Measurements from ENCODE around the gene FICD.

DNA sequence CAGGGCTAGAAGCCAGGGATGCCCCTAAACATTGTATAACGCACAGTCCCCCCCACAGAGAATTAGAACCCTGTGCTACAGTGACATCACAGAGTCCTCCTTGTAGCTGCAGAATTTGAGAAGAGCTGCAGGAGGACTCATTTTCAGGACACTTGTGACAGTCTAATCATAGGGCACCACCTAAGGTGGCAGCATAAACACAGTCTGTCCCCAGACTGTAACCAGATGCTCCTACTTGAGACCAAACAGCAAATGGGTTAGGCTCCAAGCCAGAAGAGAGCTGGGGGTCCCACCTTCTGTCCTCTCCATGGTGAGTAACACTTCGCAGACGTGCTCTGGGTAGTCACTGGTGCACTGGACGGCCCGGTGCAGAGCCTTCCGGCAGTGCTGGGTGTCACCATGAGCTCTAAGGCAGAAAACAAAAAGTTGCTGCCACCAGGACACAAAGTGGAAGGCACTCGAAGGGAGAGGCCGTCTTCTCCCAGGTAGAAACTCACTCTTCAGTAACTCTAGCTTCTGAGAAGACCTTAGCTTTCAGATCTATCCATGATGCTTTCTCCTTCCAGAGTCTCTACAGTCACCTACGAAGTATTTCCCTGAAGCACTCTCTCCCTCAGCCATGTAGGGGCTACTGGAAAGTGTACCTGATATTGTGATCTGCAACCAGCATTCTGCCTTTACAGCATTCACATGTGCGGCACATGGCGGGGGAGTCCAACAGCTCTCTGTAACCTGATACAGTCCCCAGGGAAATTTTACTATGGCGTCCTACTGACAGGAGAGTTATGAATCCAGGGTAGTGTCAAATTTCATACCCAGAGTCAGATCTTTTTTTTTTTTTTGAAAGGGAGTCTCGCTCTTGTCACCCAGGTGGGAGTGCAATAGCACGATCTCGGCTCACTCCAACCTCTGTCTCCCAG is 17.1 kb downstream of the FICD start:
- TF ChIP-seq POLR2AphosphoS5 (IDR thresholded peaks at IDR 0.05) = no peak
- TF ChIP-seq POLR2A (IDR thresholded peaks at IDR 0.05) = no peak
- TF ChIP-seq, protein P1, sequence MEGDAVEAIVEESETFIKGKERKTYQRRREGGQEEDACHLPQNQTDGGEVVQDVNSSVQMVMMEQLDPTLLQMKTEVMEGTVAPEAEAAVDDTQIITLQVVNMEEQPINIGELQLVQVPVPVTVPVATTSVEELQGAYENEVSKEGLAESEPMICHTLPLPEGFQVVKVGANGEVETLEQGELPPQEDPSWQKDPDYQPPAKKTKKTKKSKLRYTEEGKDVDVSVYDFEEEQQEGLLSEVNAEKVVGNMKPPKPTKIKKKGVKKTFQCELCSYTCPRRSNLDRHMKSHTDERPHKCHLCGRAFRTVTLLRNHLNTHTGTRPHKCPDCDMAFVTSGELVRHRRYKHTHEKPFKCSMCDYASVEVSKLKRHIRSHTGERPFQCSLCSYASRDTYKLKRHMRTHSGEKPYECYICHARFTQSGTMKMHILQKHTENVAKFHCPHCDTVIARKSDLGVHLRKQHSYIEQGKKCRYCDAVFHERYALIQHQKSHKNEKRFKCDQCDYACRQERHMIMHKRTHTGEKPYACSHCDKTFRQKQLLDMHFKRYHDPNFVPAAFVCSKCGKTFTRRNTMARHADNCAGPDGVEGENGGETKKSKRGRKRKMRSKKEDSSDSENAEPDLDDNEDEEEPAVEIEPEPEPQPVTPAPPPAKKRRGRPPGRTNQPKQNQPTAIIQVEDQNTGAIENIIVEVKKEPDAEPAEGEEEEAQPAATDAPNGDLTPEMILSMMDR (IDR thresholded peaks at IDR 0.05) = no peak
- TF ChIP-seq EP300 (IDR thresholded peaks at IDR 0.05) = no peak
